OCI-LY3 (cell line): ENCODE data around the gene TMEM242.

Source experiments
- H2AFZ ChIP-seq: fragments of 200-600, 300-600 bp; shearing (Covaris generic); 2 replicates; pipeline ENCODE4 v1.6.0; 2014; ENCODE audit warnings: antibody characterized with exemption, low read depth, low read length
- H3K27ac ChIP-seq: fragments of 200-600, 300-600 bp; sonication (generic); 2 replicates; pipeline ENCODE4 v1.5.1; 2014; ENCODE audit warnings: mild to moderate bottlenecking, low read length, moderate library complexity, mixed read lengths
- H3K27me3 ChIP-seq: fragments of 200-600, 300-600 bp; sonication (generic); 2 replicates; pipeline ENCODE4 v1.6.1; 2014; ENCODE audit warnings: low read depth, low read length, mixed read lengths
- H3K36me3 ChIP-seq: fragments of 200-600, 300-600 bp; sonication (generic); replicated peaks from 2 replicates; pipeline ENCODE3; 2014; ENCODE audit warnings: low read depth, low read length, mixed read lengths
- H3K4me1 ChIP-seq: fragments of 300-600, 200-600 bp; sonication (generic); 2 replicates; pipeline ENCODE4 v1.6.1; 2014; ENCODE audit warnings: low read length, mixed read lengths
- H3K4me2 ChIP-seq: fragments of 200-600, 300-600 bp; sonication (generic); 2 replicates; pipeline ENCODE4 v1.6.1; 2014; ENCODE audit warnings: low read length, mixed read lengths
- H3K4me3 ChIP-seq: fragments of 300-600, 200-600 bp; sonication (generic); 2 replicates; pipeline ENCODE4 v1.5.1; 2014; ENCODE audit warnings: antibody characterized with exemption, mild to moderate bottlenecking, low read length, moderate library complexity
- H3K79me2 ChIP-seq: fragments of 300-600, 200-600 bp; shearing (Covaris generic); 2 replicates; pipeline ENCODE4 v1.6.1; 2014; ENCODE audit warnings: mild to moderate bottlenecking, low read length, mixed read lengths
- H3K9ac ChIP-seq: fragments of 300-600, 200-600 bp; shearing (Covaris generic); 2 replicates; pipeline ENCODE4 v1.6.0; 2014; ENCODE audit warnings: mild to moderate bottlenecking, low read length, moderate library complexity
- H3K9me3 ChIP-seq: fragments of 200-600, 300-600 bp; shearing (Covaris generic); 2 replicates; pipeline ENCODE4 v1.6.1; 2014; ENCODE audit warnings: low read length, mixed read lengths; ENCODE audit not compliant: insufficient read depth
- H4K20me1 ChIP-seq: fragments of 200-600, 300-600 bp; sonication (generic); 2 replicates; pipeline ENCODE4 v1.6.1; 2016; ENCODE audit warnings: low read length, mixed read lengths; ENCODE audit not compliant: insufficient read depth
- EZH2phosphoT487 ChIP-seq: fragments of 200-600 bp; shearing (Covaris generic); IDR thresholded peaks from 2 replicates; pipeline ENCODE4 v1.6.1; 2018; ENCODE audit warnings: antibody characterized with exemption, mixed run types, low read depth
- TF ChIP-seq, protein P1 (sequence below): fragments of 200-600, 300-600 bp; sonication (generic); IDR thresholded peaks from 2 replicates; pipeline ENCODE4 v1.5.1; 2014; ENCODE audit warnings: antibody characterized with exemption, low read length, low read depth

Gene TMEM242

DNA sequence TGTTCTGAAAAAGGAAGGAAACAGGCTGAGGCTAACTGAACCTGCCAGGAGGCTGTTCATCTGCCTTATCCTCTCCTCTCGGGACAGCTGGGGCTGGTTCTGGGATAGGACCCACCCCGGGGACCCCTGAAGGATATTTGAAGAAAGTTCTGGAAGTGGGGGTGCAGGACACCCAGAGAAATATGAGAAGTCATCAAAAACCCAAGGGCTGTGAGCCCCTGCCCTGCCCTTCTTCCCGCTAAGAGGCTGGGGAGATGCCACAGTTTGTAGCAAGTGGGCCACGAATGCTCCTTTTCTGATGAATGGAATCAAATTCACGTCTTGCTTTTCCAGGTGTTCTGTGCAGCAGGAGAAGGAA is 37.9 kb downstream of the TMEM242 start:
- H3K4me2 ChIP-seq = no peak overlapping the region
- H3K27ac ChIP-seq = no peak overlapping the region
- no peaks in the 10 kb centered on the region for H3K9me3 ChIP-seq
- H4K20me1 ChIP-seq = no peaks in the 10 kb centered on the region
- no peaks in the 10 kb centered on the region for H3K79me2 ChIP-seq
- no peaks in the 10 kb centered on the region for H3K27me3 ChIP-seq
- no peak overlapping the region for H3K9ac ChIP-seq
- TF ChIP-seq, protein P1, sequence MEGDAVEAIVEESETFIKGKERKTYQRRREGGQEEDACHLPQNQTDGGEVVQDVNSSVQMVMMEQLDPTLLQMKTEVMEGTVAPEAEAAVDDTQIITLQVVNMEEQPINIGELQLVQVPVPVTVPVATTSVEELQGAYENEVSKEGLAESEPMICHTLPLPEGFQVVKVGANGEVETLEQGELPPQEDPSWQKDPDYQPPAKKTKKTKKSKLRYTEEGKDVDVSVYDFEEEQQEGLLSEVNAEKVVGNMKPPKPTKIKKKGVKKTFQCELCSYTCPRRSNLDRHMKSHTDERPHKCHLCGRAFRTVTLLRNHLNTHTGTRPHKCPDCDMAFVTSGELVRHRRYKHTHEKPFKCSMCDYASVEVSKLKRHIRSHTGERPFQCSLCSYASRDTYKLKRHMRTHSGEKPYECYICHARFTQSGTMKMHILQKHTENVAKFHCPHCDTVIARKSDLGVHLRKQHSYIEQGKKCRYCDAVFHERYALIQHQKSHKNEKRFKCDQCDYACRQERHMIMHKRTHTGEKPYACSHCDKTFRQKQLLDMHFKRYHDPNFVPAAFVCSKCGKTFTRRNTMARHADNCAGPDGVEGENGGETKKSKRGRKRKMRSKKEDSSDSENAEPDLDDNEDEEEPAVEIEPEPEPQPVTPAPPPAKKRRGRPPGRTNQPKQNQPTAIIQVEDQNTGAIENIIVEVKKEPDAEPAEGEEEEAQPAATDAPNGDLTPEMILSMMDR = no peak
- no peak for TF ChIP-seq EZH2phosphoT487
- no peaks in the 10 kb centered on the region for H3K36me3 ChIP-seq
- H3K4me1 ChIP-seq = no peaks in the 10 kb centered on the region
- no peak overlapping the region for H2AFZ ChIP-seq
- no peak overlapping the region for H3K4me3 ChIP-seq

DNA sequence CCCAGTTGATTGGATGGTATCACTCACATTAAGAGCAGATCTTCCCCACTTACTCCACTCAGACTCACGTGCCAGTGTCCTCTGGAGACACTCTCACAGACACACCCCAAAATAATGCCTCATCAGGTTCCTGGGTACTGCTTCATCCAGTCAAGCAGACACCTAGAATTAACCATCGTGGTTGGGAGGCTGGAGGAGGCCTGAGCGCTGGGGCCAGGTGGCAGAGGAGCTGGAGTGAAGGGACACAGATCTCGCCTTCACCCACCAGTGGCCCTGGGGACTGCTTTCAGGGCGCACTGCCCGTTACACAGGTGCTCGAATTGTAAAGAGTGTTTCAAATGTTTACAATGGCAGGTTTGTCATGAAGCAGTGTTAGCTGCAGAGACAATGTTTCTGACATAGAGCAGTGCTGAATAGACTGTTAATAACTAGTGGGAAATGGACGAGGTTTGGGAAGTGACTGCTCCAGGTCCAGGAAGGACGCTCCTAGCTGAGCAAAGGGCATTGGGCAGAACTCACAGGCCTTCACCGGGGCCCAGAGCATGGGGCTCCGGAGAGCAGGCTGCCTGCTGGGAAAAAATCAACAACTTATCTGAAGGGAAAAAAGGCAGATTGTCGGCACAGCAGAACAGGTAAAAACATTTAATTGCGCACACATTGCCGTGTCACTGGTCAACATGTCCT is 38.4 kb downstream of the TMEM242 start:
- Histone ChIP-seq H3K79me2 (no peaks in the 10 kb centered on the region), H3K4me2 (no peak overlapping the region), H3K27me3 (no peaks in the 10 kb centered on the region), H3K4me1 (no peaks in the 10 kb centered on the region), H3K36me3 (no peaks in the 10 kb centered on the region), H3K27ac (no peak overlapping the region), H3K9me3 (no peaks in the 10 kb centered on the region), H3K9ac (no peak overlapping the region), H3K4me3 (no peak overlapping the region), H4K20me1 (no peaks in the 10 kb centered on the region), H2AFZ (no peak overlapping the region)
- TF ChIP-seq EZH2phosphoT487 = no peak
- TF ChIP-seq, protein P1 = no peak

DNA sequence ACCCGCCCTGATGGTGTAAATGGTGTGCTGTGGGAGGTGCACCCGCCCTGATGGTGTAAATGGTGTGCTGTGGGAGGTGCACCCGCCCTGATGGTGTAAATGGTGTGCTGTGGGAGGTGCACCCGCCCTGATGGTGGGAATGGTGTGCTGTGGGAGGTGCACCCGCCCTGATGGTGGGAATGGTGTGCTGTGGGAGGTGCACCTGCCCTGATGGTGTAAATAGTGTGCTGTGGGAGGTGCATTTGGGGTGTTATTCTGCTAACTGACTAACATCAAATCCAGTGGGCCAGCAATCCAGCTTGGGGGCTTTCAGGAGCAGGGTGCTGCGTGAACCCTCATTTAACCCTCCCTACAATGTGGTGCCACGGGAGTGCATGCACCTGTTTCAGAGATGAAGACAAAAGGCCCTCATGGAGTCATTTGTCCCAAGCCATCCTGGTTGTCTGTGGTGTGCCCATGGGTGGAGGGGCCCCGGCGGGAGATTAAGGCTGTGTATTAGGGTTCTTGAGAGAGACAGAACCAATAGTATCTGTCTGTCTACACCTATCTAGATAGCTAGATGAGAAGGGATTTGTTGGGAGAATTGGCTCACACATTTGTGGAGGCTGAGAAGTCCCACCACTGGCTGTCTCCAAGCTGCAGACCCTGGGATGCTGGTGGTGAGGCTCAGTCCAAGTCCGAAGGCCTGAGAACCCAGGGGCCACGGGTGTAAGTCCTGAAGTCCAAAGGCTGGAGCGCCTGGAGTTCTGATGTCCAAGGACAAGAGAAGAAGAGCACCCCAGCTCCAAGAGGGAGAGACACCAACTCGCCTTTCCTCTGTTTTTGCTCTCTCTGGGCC is 39.2 kb downstream of the TMEM242 start:
- Histone ChIP-seq H3K4me1 (no peaks in the 10 kb centered on the region), H3K79me2 (no peaks in the 10 kb centered on the region), H3K9ac (no peak overlapping the region), H4K20me1 (no peaks in the 10 kb centered on the region), H3K36me3 (no peaks in the 10 kb centered on the region), H3K27ac (no peak overlapping the region), H3K27me3 (no peaks in the 10 kb centered on the region), H3K9me3 (no peaks in the 10 kb centered on the region), H3K4me3 (no peak overlapping the region), H2AFZ (no peak overlapping the region), H3K4me2 (no peak overlapping the region)
- TF ChIP-seq, protein P1 = no peak
- TF ChIP-seq EZH2phosphoT487 = no peak

DNA sequence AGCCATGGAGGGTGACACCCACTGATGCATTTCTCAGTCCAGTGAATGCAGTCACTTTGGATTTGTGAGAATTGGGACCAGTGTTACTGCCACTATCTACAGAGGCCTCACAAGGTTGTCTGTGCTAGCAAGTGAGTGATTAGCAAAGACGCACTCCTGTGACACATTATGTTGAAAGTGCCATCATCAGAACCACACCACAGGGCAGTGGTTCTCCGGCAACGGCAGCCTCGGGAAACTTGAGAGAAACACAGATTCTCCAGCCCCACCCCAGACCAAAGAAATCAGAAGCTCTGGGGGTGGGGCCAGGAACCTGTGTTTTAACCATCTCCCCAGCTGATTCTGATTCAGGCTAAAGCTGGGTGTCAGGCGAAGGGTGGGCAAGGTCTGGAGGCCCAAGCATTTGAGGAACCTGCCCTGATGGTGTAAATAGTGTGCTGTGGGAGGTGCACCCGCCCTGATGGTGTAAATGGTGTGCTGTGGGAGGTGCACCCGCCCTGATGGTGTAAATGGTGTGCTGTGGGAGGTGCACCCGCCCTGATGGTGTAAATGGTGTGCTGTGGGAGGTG is 39.9 kb downstream of the TMEM242 start:
- Histone ChIP-seq H3K9ac (no peak overlapping the region), H3K36me3 (no peaks in the 10 kb centered on the region), H3K9me3 (no peaks in the 10 kb centered on the region), H3K4me2 (no peak overlapping the region), H3K4me3 (no peak overlapping the region), H3K27me3 (no peaks in the 10 kb centered on the region), H3K27ac (no peak overlapping the region), H4K20me1 (no peaks in the 10 kb centered on the region), H3K79me2 (no peaks in the 10 kb centered on the region), H2AFZ (no peak overlapping the region), H3K4me1 (no peaks in the 10 kb centered on the region)
- no peak for TF ChIP-seq EZH2phosphoT487
- TF ChIP-seq, protein P1 = no peak
